ENCODE measurements around the gene UBA52.
A peak's percentile ranks its signal among the peaks of the same experiment; 100 is the strongest.

UBA52 gene

DNA sequence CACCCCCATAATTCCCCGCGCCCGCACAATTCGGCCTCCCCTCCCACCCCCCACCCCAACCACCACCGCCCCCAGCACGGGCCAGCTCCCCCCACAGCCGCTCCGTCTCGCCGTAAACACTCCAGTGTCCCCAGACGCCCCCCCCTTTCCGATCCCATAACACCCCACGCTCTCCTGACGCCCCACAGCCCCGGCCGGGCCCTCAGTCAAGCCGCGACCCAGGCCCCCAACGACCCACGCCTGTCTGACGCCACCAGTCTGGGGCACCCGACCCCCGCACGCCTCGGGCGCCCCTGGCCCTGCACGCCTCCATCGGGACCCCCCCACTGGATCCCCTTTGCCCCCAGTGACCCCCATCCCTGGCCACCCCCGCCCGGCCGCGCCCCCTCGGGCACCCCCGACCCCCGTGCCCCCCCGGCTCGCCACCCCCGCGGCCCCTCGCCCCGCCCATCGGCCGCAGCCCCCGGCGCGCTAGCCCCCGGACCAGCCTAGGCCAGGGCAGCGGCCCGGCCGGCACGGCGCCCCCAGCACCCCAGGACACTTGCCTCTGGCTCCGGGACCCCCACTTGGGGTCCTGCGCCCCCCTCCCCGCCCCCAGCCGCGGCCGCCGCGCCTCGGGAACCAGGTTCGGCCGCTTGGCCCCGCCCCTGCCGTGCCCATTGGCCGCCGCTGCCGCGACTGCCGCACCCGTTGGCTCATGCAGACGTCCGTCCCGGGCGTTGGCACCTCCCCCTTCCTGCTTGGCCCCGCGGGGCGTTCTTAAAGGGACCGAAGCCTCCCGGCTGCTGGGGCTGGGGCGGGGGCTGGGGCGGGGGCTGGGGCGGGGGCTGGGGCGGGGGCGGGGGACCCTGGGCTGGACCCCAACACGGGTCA lies 28.5 kb upstream of the UBA52 start, which contains the start of gene FKBP8:
TSS of gene FKBP8 (minus strand) at position 633 of the 873 bp plus-strand sequence. CDS start 1,603 bp downstream, outside the sequence.
- Histone ChIP-seq H3K27me3 (ENCODE audit: insufficient read depth, low read length) (no peaks in the 10 kb centered on the region), H2BK120ac (ENCODE audit: insufficient read depth, low read length, poor library complexity) (peak within 1 kb of the TSS; percentile 92), H2BK5ac (ENCODE audit: low read depth, low read length, poor library complexity) (peak within 1 kb of the TSS; percentile 92), H3K9me3 (ENCODE audit: insufficient read depth, low read depth, low read length) (no peaks in the 10 kb centered on the region), H3K9ac (ENCODE audit: low read length) (peak within 1 kb of the TSS; percentile 82), H3K4ac (ENCODE audit: low read depth, low read length) (peak within 1 kb of the TSS; percentile 99), H2AFZ (ENCODE audit: insufficient read depth, low read length, poor library complexity) (peak within 1 kb of the TSS; percentile 52), H3K4me3 (ENCODE audit: low read depth, low read length) (peak within 1 kb of the TSS; percentile 87), H3K4me1 (ENCODE audit: control insufficient read depth in 1 of 2, insufficient read depth in 2 of 2, low read length in 2 of 2) (peaks cover 6 to 11% of the 10 kb centered on the region in 2 experiments), H2BK12ac (ENCODE audit: low read length) (peak within 1 kb of the TSS; percentile 32), H4K91ac (ENCODE audit: low read depth, low read length) (peak within 1 kb of the TSS; percentile 93), H3K14ac (ENCODE audit: low read length) (peak within 1 kb of the TSS; percentile 99), H3K36me3 (ENCODE audit: control insufficient read depth in 1 of 2, insufficient read depth in 2 of 2, low read length in 2 of 2) (peaks cover 21 to 23% of the 10 kb centered on the region in 2 experiments), H2AK5ac (ENCODE audit: low read length) (peak within 1 kb of the TSS; percentile 99), H3K79me2 (ENCODE audit: control insufficient read depth, insufficient read depth, low read length, poor library complexity) (peaks cover 8% of the 10 kb centered on the region), H3K79me1 (ENCODE audit: low read length) (peaks cover 10% of the 10 kb centered on the region), H3K18ac (ENCODE audit: low read length) (peak within 1 kb of the TSS; percentile 97), H3K4me2 (ENCODE audit: low read length) (peak within 1 kb of the TSS; percentile 94), H4K8ac (ENCODE audit: low read depth, low read length) (peak within 1 kb of the TSS; percentile 94), H3K23ac (ENCODE audit: low read length) (no peak within 1 kb of the TSS), H4K12ac (ENCODE audit: low read depth, low read length) (peak within 1 kb of the TSS; percentile 89), H3K27ac (ENCODE audit: low read depth, low read length) (peak within 1 kb of the TSS; percentile 57)
- no CpG with 5 or more reads among the region's 86 CpGs for WGBS (ENCODE audit: extremely low coverage, insufficient coverage, insufficient read length)
- DNase-seq = peak; percentile 87 to 92

DNA sequence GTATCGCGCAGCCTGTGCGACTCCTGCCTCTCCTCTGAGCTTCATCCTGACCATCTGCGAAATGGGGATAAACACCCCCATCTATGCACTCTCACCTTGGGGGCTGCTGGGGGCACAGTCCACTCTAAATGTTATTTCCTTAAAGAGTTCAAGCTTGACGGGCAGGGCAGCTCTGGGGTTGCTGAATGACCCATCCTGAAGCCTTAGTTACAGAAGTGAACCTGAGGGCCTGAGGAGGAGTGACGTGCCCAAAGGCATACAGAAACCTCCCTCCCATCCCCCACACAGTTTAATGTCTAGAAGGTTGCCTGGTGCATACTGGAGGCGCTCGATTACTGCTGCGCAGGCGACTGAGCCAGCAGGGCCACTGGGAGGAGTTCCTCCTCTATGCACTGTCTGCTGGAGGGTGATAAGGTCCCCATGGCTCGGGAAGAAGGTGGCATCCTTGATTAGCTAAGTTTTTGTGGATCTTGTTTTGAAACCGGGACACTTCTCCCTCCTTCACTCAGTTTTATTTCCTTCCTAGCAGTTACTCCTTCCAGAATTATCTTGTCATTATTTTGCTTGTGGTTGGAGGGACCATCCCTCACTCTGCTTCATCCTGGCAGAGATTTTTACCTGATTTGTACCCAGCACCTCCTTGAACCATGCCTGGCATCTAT lies 27.7 kb upstream of the UBA52 start:
- Histone ChIP-seq H3K18ac (ENCODE audit: low read length) (peak overlapping the region; percentile 22), H3K4ac (ENCODE audit: low read depth, low read length) (peak overlapping the region; percentile 55), H3K79me1 (ENCODE audit: low read length) (peaks cover 10% of the 10 kb centered on the region), H3K23ac (ENCODE audit: low read length) (no peak overlapping the region), H3K79me2 (ENCODE audit: control insufficient read depth, insufficient read depth, low read length, poor library complexity) (peaks cover 8% of the 10 kb centered on the region), H2BK5ac (ENCODE audit: low read depth, low read length, poor library complexity) (peak overlapping the region; percentile 25), H3K27ac (ENCODE audit: low read depth, low read length) (peak overlapping the region; percentile 57), H4K8ac (ENCODE audit: low read depth, low read length) (peak overlapping the region; percentile 89), H2AFZ (ENCODE audit: insufficient read depth, low read length, poor library complexity) (peak overlapping the region; percentile 32), H3K36me3 (ENCODE audit: control insufficient read depth in 1 of 2, insufficient read depth in 2 of 2, low read length in 2 of 2) (peaks cover 20 to 21% of the 10 kb centered on the region in 2 experiments), H2BK120ac (ENCODE audit: insufficient read depth, low read length, poor library complexity) (peak overlapping the region; percentile 55), H2AK5ac (ENCODE audit: low read length) (peak overlapping the region; percentile 11), H4K12ac (ENCODE audit: low read depth, low read length) (peak overlapping the region; percentile 77), H3K27me3 (ENCODE audit: insufficient read depth, low read length) (no peaks in the 10 kb centered on the region), H4K91ac (ENCODE audit: low read depth, low read length) (peak overlapping the region; percentile 77), H3K9me3 (ENCODE audit: insufficient read depth, low read depth, low read length) (no peaks in the 10 kb centered on the region), H3K4me3 (ENCODE audit: low read depth, low read length) (peak overlapping the region; percentile 63), H3K9ac (ENCODE audit: low read length) (peak overlapping the region; percentile 79), H3K4me1 (ENCODE audit: control insufficient read depth in 1 of 2, insufficient read depth in 2 of 2, low read length in 2 of 2) (peaks cover 6 to 11% of the 10 kb centered on the region in 2 experiments), H3K4me2 (ENCODE audit: low read length) (peak overlapping the region; percentile 94), H3K14ac (ENCODE audit: low read length) (peak overlapping the region; percentile 71), H2BK12ac (ENCODE audit: low read length) (no peak overlapping the region)
- WGBS (ENCODE audit: extremely low coverage, insufficient coverage, insufficient read length) = no CpG with 5 or more reads among the region's 12 CpGs
- peak; percentile 79 for DNase-seq

DNA sequence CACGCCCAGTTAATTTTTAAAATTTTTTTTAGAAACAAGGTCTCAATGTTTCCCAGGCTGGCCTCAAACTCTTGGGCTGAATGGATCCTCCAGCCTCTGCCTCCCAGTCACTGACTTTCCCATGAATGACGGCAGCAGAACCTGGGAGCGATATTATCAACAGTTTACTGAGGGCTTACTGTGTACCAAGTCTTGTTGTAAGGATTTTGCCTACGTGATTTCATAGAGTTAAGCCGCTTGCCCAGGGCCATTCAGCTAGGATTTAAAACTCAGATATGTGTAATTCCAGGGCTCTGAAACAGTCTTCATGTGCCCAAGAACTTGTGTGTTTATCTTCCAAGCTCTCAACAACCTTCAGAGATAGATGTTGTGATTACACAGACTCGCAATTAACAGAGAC lies 20.0 kb upstream of the UBA52 start:
- DNase-seq = peak; percentile 95 to 99
- Histone ChIP-seq H2BK5ac (ENCODE audit: low read depth, low read length, poor library complexity) (no peak overlapping the region), H3K14ac (ENCODE audit: low read length) (no peak overlapping the region), H3K18ac (ENCODE audit: low read length) (no peak overlapping the region), H3K4me1 (ENCODE audit: control insufficient read depth in 1 of 2, insufficient read depth in 2 of 2, low read length in 2 of 2) (no peaks in the 10 kb centered on the region), H3K9ac (ENCODE audit: low read length) (no peak overlapping the region), H2BK120ac (ENCODE audit: insufficient read depth, low read length, poor library complexity) (no peak overlapping the region), H3K4ac (ENCODE audit: low read depth, low read length) (no peak overlapping the region), H3K4me2 (ENCODE audit: low read length) (no peak overlapping the region), H3K23ac (ENCODE audit: low read length) (no peak overlapping the region), H2AK5ac (ENCODE audit: low read length) (no peak overlapping the region), H2BK12ac (ENCODE audit: low read length) (no peak overlapping the region), H4K91ac (ENCODE audit: low read depth, low read length) (no peak overlapping the region), H3K4me3 (ENCODE audit: low read depth, low read length) (no peak overlapping the region), H3K27me3 (ENCODE audit: insufficient read depth, low read length) (no peaks in the 10 kb centered on the region), H3K79me1 (ENCODE audit: low read length) (no peaks in the 10 kb centered on the region), H4K12ac (ENCODE audit: low read depth, low read length) (no peak overlapping the region), H4K8ac (ENCODE audit: low read depth, low read length) (no peak overlapping the region), H2AFZ (ENCODE audit: insufficient read depth, low read length, poor library complexity) (no peak overlapping the region), H3K79me2 (ENCODE audit: control insufficient read depth, insufficient read depth, low read length, poor library complexity) (no peaks in the 10 kb centered on the region), H3K36me3 (ENCODE audit: control insufficient read depth in 1 of 2, insufficient read depth in 2 of 2, low read length in 2 of 2) (no peaks in the 10 kb centered on the region), H3K9me3 (ENCODE audit: insufficient read depth, low read depth, low read length) (no peaks in the 10 kb centered on the region), H3K27ac (ENCODE audit: low read depth, low read length) (no peak overlapping the region)
- WGBS (ENCODE audit: extremely low coverage, insufficient coverage, insufficient read length) = no CpG with 5 or more reads among the region's 6 CpGs

DNA sequence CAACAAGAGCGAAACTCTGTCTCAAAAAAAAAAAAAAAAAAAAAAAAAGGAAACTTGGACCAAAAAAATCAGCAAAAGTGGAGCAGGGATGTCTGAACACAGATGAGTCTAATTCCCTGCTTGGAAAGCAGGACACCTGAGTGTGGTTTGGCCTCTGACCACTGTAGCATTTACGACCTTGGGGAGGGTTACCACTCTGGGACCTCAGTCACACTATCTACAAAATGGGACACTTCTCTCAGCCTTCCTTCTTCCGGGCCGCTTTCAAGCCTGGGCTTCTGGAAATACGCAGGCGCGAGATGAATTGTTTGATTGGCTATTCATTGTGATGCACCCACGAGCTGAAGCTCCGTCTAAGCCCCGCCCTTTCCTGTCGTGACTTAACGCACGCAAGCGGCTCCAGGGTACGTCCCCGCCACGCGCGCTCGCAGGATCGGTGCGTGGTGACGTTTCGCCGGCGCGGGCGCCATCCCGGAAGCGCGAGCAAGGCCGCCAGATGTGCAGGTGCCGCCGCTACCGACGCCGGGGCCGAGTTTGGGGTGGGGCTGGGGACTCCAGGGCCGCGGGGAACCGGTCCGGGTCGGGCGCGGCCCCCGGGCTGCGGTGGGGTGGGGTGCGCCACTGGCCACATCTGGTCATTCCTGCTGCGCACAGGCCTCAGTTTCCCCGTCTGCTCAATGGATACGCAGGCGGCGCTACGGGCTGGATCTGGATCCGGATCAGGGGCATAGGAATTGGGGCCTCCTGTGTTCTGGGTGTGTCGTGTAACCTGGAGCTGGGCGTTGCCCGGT lies 14.1 kb upstream of the UBA52 start, which contains the start of gene KXD1:
TSS of gene KXD1 (plus strand) at position 460 of the 791 bp plus-strand sequence. CDS start 4,187 bp downstream, outside the sequence.
- DNase-seq = peak; percentile 99 to 100
- Histone ChIP-seq H3K27ac (ENCODE audit: low read depth, low read length) (peak within 1 kb of the TSS; percentile 8), H3K18ac (ENCODE audit: low read length) (peak within 1 kb of the TSS; percentile 92), H3K9me3 (ENCODE audit: insufficient read depth, low read depth, low read length) (no peaks in the 10 kb centered on the region), H3K36me3 (ENCODE audit: control insufficient read depth in 1 of 2, insufficient read depth in 2 of 2, low read length in 2 of 2) (peaks cover 12 to 14% of the 10 kb centered on the region in 2 experiments), H3K4me1 (ENCODE audit: control insufficient read depth in 1 of 2, insufficient read depth in 2 of 2, low read length in 2 of 2) (peaks cover 0 to 9% of the 10 kb centered on the region in 2 experiments), H2BK5ac (ENCODE audit: low read depth, low read length, poor library complexity) (peak within 1 kb of the TSS; percentile 62), H3K23ac (ENCODE audit: low read length) (no peak within 1 kb of the TSS), H2BK120ac (ENCODE audit: insufficient read depth, low read length, poor library complexity) (peak within 1 kb of the TSS; percentile 73), H3K4me3 (ENCODE audit: low read depth, low read length) (peak within 1 kb of the TSS; percentile 87), H3K79me1 (ENCODE audit: low read length) (peaks cover 6% of the 10 kb centered on the region), H4K8ac (ENCODE audit: low read depth, low read length) (peak within 1 kb of the TSS; percentile 93), H4K91ac (ENCODE audit: low read depth, low read length) (peak within 1 kb of the TSS; percentile 94), H3K27me3 (ENCODE audit: insufficient read depth, low read length) (no peaks in the 10 kb centered on the region), H3K79me2 (ENCODE audit: control insufficient read depth, insufficient read depth, low read length, poor library complexity) (peaks cover 9% of the 10 kb centered on the region), H3K4ac (ENCODE audit: low read depth, low read length) (peak within 1 kb of the TSS; percentile 94), H2BK12ac (ENCODE audit: low read length) (no peak within 1 kb of the TSS), H3K4me2 (ENCODE audit: low read length) (peak within 1 kb of the TSS; percentile 96), H4K12ac (ENCODE audit: low read depth, low read length) (peak within 1 kb of the TSS; percentile 95), H3K14ac (ENCODE audit: low read length) (peak within 1 kb of the TSS; percentile 95), H2AK5ac (ENCODE audit: low read length) (peak within 1 kb of the TSS; percentile 94), H2AFZ (ENCODE audit: insufficient read depth, low read length, poor library complexity) (peak within 1 kb of the TSS; percentile 66), H3K9ac (ENCODE audit: low read length) (peak within 1 kb of the TSS; percentile 92)
- WGBS (ENCODE audit: extremely low coverage, insufficient coverage, insufficient read length) = no CpG with 5 or more reads among the region's 58 CpGs

Measured in trophoblast cell (in vitro differentiated cells and primary cell).